ENCODE results near the gene C3orf52.

- TF ChIP-seq ZNF274 (IDR thresholded peaks at IDR 0.05; ENCODE audit: low read depth, low read length) (no peak), YY1 (IDR thresholded peaks at IDR 0.05; ENCODE audit: insufficient read depth, insufficient read length) (no peak), SUZ12 (IDR thresholded peaks at IDR 0.05; ENCODE audit: extremely low read depth, insufficient read depth, insufficient read length) (no peak)
Observed at GRCh38 chr3:112137781-112138180, 51.6 kb downstream of the C3orf52 start.
